ENCODE results near the gene ZNF3.

Gene ZNF3

DNA sequence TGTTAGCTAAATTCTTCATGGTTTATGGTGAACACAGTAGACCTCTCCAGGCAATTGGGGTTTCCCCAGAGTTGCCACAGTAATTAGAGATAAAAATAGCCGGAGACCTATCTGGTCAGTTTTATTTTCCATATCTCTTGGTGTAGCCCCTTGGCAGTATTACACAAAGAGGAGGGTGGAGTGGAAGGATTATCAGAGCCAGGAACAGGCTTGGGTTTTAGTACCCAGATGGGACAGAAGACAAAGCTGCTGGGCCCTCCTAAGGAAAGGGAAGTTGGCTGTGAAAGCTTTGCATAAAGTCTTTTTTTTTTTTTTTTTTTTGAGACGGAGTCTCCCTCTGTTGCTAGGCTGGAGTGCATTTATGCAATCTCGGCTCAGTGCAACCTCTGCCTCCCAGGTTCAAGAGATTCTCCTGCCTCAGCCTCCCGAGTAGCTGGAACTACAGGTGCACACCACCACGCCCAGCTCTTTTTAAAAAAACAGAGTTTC is 22.2 kb downstream of the ZNF3 start:
- in situ Hi-C loops (cut with MboI; ENCODE audit: low sequenced_read_pairs) = no loop called here

DNA sequence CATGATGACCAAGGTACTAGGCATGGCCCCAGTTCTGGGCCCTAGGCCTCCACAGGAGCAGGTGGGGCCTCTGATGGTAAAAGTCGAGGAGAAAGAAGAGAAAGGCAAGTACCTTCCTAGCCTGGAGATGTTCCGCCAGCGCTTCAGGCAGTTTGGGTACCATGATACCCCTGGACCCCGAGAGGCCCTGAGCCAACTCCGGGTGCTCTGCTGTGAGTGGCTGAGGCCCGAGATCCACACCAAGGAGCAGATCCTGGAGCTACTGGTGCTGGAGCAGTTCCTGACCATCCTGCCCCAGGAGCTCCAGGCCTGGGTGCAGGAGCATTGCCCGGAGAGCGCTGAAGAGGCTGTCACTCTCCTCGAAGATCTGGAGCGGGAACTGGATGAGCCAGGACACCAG is 24.5 kb downstream of the ZNF3 start:
- in situ Hi-C loops (cut with MboI; ENCODE audit: low sequenced_read_pairs) = no loop called here

DNA sequence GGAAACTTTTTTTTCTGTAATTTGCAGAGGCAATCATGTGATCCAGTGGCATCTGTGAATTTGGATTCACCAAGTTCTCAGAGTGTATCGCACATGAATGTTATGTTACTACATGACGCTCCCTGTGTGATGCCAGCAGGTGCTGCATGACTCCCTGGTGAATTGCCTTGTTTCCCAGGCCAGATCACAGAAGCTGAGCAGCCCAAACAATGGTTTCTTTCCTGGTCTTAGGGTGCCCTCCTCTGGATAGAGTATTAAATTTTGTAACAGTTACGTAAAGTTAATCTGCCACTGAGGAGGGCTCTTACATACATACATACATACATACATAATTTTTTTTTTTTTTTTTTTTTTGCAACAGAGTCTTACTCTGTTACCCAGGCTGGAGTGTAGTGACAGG is 28.3 kb downstream of the ZNF3 start:
- in situ Hi-C loops (cut with MboI; ENCODE audit: low sequenced_read_pairs) = no loop called here

DNA sequence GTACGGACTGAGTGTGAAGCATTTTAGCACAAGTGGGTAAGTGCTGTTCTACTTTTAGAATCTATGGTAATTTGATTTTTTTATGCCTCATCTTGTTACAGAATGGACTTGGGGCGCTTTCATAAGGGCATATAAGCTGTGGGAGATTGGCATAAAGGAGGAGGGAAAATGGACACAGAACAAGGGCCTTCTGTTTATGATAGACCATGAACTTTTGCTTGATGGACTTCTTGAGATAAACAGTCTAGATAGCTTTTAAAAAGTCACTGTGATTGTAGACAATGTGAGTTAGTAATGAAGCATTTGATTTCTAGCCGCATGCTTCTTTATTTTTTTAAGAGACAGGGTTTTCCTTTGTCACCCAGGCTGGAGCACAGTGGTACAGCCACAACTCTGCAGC is 29.9 kb downstream of the ZNF3 start:
- in situ Hi-C loops (cut with MboI; ENCODE audit: low sequenced_read_pairs) = no loop called here

DNA sequence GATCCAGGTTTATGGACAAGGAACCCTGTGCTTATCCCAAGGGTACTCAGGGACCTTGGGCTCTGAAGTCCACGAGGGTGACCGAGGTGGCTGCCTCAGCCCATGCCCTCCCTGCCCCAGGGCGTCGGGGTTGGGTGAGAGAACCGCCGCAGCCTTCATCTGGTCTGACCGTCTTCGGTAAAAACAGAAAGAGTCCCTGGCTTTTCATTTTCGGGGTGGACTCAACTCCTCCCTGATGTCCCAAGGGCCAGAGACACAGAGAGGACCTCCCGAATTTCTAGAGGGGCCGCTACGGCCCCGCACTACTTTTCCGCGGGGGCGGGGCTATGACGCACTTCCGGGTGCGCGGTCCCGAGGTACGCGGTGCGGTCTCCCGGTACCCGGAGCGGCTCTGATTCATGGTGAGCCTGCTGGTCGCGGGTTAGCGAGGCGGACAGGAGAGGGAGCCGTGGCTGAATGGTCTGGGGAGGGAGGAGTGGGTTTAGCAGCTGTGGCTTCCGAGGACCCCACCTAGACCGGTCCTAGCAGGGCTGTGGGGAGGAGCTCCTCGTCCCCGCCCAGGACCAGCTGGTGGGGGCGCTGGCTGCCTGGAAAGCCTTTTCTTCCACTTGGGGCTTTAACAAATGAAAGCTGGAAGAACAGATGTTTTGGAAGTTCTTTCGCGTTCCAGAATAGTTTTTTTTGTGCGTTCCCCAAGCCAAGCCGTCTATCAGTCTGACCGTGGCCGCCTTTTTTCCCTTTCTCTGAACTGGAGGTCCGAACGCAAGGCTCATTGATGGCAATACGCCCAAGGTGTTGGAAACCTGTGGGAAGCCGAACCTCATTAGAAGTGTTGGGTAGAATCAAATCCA is 31.9 kb downstream of the ZNF3 start, which contains the start of gene ZSCAN21:
TSS of gene ZSCAN21 (plus strand) at position 334 of the 851 bp plus-strand sequence. CDS start 7,233 bp downstream, outside the sequence.
- in situ Hi-C loops (cut with MboI; ENCODE audit: low sequenced_read_pairs) = no loop called here

DNA sequence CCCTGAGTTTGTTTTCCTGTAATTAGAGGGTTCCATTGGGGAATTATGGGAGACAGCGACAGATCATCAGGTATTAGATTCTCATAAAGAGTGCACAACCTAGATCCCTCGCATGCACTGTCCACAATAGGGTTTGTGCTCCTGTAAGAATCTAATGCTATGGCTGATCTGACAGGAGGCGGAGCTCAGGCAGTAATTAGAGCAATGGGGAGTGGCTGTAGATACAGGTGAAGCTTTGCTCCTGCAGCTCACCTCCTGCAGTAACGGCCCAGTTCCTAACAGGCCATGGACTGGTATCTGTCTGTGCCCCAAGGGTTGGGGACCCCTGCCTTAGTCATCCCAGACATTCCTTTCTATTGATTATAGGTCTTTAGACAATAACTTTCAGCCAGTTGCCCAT is 32.8 kb downstream of the ZNF3 start:
- in situ Hi-C loops (cut with MboI; ENCODE audit: low sequenced_read_pairs) = no loop called here

DNA sequence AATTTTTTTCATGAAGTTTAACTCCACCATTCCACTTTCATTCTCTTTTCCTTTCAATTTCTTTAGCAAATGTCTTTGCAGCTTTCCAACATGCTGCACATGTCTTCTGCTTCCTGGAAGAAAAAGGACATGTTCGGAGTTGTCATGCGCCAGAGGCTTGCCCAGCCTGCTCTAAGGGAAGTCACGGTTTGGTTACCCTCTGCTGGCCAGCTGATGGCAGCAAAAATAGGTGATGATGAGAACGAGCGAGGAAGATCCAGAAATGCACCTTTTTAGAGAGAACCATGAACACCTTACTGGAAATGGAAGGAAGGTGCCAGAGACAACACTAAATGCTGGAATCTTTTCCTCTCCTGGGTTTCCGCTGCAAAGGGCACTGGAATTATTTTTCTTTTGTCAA is 36.8 kb downstream of the ZNF3 start:
- in situ Hi-C loops (cut with MboI; ENCODE audit: low sequenced_read_pairs) = no loop called here

DNA sequence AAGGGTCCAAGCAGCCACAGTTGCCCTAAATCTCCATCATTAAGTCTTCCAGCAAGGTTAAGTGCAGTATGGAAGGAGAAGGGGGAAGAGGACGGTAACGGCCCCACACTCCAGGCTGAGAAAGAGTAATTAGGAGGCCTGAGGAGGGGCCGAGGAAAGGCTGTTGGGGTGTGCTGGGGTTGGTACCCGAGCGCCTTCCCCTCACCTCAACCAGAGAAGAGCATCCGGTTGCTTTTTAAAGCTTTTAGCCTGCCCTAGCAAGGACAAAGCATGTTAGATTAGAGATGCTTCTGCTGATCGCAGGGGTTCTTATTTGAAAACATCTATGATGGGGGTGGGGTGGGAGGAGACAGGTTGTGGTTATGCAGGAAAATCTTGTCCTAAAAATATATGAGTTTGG is 40.9 kb downstream of the ZNF3 start:
- in situ Hi-C loops (cut with MboI; ENCODE audit: low sequenced_read_pairs) = no loop called here

DNA sequence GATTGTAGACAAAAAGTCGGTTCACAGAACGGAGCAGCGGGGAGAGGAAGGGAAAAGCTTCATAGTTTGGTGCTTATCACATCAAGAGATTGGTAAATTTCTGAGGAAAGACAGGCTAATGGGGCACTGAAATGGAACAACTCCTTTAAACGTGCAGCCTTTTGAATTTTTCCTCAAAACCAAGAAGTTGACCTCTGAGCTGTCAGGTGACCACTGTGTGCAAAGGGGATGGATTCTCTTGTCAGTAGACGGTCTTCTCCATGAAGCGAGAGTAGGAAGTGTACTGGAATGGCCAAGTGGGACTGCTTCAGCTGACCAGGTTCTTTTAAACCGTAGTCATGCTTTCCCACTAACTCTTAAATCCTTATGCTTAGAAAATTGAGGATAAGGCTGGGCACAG is 43.2 kb downstream of the ZNF3 start:
- in situ Hi-C loops (cut with MboI; ENCODE audit: low sequenced_read_pairs) = no loop called here

DNA sequence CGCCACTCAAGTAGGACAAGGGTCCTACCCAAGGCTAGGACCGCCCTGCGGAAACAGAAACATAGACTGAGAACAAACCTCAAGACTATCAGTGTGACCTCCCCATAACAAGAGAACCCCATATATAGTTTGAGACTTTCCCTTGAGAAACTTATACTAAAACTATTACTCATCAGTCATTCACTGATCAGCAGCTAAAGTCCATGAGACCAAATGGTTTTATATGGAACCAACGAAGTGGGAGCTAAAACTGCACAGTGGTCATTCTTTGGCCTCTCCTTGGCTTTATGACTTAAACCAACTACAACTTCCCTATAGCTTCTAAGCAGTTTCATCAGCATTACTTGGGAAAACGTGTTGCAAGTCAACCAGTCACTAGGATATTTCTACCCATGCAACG is 45.6 kb downstream of the ZNF3 start:
- in situ Hi-C loops (cut with MboI; ENCODE audit: low sequenced_read_pairs) = no loop called here

DNA sequence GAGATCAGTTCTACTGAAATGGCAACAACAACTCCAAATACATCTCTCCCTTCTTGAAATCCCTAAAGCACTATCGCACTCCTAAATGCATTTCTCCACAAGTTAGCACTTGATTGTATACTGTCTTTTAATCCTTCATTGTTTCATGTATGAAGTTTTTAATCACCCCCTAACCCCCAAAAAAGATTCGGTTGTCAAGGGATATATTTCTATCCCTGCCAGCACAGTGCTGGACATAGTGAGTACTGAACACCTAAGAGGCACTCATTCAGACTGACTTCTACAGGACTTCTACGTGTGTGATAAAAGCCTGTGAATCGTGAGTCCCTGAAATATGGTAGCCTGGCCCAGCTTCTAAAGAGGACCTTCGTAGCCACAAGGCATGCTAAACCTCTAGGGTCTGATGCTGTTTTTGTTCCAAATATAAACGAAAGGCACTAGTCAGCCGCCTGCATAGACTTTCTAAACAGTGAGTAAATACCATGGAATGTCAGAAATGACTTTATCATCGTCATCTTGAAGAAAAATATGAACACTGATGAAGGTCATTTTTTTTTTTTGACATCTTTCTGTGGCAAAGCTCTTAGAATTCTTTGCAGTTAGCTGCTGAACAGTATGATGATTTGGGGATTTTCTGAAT is 46.5 kb downstream of the ZNF3 start:
- in situ Hi-C loops (cut with MboI; ENCODE audit: low sequenced_read_pairs) = no loop called here

DNA sequence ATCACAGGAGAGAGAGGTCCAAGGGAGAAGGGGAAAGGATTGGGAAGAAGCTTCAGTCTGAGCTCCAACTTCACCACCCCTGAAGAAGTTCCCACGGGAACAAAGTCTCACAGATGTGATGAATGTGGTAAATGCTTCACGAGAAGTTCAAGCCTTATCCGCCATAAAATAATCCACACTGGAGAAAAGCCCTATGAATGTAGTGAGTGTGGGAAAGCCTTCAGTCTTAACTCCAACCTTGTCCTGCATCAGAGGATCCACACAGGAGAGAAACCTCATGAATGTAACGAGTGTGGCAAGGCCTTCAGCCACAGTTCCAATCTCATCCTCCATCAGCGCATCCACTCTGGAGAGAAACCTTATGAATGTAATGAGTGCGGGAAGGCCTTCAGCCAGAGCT is 48.0 kb downstream of the ZNF3 start:
- in situ Hi-C loops (cut with MboI; ENCODE audit: low sequenced_read_pairs) = no loop called here

DNA sequence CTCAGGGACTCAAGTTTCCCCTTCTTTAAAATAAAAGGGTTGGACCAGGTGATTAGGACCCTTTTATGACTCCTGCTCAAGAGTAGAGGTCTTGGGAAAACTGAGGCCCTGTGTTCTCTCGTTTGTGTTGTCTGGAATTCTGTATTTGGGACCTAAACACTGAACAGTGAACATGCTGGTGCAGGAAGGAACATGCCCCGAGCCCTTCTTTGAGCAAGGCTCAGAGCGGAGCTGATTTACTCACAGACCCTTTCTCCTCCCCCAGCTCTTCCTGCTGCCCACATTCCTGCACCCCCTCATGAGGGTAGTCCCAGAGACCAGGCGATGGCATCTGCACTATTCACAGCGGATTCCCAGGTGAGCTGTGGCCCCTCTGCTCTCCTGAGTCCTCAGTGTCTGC is 51.9 kb downstream of the ZNF3 start:
- in situ Hi-C loops (cut with MboI; ENCODE audit: low sequenced_read_pairs) = no loop called here

DNA sequence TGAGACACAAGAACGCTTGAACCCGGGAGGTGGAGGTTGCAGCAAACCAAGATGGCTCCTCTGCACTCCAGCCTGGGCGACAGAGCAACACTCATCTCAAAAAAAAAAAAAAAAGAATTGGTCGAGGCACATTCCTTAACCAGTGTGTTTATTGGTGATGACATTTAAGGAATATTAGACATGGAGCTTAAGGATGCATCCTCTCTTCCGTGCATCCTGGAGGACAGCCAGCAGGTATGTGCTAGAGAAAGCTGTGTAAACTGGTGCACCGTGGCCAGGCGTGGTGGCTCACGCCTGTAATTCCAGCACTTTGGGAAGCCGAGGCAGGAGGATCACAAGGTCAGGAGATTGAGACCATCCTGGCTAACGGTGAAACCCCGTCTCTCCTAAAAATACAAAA is 54.3 kb downstream of the ZNF3 start:
- in situ Hi-C loops (cut with MboI; ENCODE audit: low sequenced_read_pairs) = no loop called here

DNA sequence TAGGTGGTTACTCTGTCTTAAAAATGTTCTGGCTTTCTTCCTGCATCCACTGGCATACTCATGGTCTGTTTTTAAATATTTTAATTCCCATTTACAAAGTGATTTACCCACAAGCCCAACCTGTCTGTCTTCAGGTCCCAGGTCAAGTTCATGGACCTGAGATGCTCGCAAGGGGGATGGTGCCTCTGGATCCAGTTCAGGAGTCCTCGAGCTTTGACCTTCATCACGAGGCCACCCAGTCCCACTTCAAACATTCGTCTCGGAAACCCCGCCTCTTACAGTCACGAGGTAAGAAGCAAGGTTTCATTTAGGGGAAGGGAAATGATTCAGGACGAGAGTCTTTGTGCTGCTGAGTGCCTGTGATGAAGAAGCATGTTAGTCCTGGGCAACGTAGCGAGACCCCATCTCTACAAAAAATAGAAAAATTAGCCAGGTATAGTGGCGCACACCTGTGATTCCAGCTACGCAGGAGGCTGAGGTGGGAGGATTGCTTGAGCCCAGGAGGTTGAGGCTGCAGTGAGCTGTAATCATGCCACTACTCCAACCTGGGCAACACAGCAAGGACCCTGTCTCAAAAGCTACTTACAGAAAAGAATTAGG is 57.4 kb downstream of the ZNF3 start:
- in situ Hi-C loops (cut with MboI; ENCODE audit: low sequenced_read_pairs) = no loop called here

DNA sequence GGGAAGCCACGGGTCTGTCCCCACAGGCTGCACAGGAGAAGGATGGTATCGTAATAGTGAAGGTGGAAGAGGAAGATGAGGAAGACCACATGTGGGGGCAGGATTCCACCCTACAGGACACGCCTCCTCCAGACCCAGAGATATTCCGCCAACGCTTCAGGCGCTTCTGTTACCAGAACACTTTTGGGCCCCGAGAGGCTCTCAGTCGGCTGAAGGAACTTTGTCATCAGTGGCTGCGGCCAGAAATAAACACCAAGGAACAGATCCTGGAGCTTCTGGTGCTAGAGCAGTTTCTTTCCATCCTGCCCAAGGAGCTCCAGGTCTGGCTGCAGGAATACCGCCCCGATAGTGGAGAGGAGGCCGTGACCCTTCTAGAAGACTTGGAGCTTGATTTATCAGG is 58.0 kb downstream of the ZNF3 start:
- in situ Hi-C loops (cut with MboI; ENCODE audit: low sequenced_read_pairs) = no loop called here

DNA sequence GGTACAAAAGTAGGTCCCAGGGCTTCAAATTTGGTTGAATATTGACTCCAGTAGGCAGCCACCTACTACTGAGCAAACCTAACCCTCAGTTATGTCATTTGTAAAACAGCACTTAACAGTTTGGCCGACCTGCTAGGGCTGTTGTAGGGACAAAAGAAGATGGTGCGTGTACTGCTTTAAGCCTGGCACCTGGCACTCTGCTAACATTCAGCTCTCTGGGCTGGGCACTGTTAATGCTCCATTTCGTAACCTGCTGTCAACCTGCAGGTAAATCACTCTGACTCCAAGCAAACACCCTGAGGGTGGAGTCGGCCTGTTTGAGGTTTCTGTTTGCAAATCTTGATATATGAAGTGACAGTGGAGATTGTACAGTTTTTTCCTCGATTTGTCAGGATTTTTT is 58.9 kb downstream of the ZNF3 start:
- in situ Hi-C loops (cut with MboI; ENCODE audit: low sequenced_read_pairs) = no loop called here

DNA sequence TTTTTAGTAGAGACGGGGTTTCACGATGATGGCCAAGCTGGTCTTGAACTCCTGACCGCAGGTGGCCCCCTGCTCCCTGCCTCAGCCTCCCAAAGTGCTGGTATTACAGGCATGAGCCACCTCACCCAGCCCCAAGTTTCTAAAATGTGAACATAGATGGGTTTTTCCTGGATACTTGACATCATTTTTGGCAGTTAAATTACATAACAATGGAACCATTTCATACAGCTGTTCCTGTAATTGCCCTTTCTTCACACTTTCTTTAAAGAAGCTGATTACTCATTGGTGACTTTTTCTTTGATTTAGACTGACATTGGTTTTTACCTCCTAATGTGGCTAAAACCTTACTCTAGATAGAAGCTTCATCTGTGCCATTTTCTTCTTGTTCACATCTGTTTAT is 60.2 kb downstream of the ZNF3 start:
- in situ Hi-C loops (cut with MboI; ENCODE audit: low sequenced_read_pairs) = no loop called here

Data from HL-60/S4 (cell line).